Activated CD4-positive, CD25-positive, alpha-beta regulatory T cell (primary cell): ENCODE measurements around the gene C1orf232.

Source experiments
- DNase-seq, 4 experiments: peaks; one replicate each; lab custom pipeline; 2025; lab: John Stamatoyannopoulos, UW

The C1orf232 gene

DNA sequence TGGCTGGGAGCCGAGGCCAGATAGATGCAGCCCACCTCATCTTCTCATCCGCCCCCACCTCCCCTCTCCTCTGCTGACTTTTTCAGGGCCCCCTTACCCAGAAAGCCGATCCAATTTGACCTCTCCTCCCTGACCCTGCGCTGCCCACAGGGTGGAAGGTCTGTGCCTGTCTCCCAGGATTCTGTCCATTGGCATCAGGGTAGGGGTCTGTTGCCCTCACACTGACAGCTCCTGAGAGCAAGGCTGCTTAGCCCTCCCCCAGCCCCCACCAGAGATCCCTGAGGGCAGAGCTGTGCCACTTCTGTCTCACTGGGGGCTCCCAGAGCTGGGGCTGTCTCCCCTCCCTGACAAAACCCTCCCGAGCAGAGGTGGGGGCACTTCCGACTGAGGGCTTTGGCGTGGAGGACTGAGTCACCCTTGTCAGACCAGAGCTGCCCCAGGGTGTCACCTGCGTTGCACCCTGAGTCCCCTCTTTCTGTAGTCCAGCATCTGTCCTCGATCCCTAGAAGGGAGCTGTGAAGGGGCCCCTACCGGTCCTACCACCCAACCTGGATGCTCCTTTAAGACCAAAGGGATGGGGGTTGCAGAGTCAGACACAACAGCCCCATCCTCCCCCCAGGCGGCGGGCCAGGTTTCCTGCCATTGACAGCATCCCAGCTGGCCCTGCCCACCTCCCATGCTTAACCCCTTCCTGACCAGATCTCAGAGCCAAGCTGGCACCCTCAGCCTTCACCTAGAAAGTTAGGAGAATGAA lies 12.3 kb downstream of the C1orf232 start:
- no peak for DNase-seq

DNA sequence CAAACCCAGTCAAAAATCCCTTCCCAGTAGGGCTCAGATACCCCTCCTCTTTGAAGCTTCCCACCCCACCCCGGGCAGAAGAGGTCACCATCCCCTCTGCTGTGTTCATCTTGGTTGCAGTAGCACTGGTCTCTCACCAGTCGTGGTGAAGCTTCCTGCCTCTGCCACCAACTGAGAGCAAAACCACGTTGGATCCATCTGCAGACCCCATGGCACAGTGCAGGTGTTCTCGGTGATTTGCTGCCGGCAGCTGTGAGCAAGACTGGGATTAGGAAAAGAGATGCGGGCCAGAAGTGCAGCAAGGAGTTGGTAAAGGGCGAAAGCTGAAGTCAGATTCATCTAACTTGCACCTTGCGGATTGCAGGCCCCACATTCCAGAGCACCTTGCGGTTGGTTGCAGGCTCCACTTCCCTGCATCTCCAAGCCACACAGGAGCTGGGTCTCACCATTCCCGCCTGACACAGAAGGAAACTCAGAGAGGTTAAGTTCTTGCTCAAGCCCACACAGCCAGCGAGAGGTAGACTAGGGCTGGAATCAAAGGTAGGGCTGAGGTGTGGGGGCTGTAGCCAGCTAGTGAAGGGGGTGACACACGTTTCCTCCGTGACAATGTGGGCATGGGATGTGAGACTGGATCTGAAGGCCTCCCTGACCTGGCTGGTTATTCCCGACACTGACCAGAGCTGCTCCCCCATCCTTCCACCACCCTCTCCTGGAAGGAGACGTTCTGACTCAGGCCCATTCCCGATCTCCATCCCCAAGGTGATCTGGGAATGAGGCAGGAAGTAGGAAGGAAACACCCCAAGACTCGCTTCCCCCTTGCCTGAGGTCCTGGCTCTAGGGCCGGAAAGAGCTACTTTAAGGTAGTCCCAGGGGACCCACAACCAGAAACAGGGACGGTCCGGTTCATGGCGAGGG lies 13.1 kb downstream of the C1orf232 start:
- no peak for DNase-seq

DNA sequence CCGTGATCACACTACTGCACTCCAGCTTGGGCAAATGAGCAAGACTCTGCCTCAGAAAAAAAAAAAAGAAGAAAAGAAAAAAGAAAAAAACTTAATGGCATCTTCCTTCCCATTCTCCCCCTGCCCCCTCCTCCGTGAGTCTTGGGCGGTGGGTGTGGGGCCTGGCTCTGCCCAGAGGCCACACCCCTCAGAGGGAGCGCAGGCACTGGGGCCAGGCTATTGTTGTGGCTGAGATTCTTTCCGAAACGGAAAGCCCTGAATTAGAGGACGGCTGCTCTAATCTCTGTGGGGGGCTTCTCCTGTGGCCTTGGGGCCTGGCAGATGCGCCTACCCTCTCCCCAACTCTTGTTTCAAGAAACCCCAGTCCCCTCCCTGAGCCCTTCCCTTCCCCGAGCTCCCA lies 14.0 kb downstream of the C1orf232 start:
- DNase-seq: no peak

DNA sequence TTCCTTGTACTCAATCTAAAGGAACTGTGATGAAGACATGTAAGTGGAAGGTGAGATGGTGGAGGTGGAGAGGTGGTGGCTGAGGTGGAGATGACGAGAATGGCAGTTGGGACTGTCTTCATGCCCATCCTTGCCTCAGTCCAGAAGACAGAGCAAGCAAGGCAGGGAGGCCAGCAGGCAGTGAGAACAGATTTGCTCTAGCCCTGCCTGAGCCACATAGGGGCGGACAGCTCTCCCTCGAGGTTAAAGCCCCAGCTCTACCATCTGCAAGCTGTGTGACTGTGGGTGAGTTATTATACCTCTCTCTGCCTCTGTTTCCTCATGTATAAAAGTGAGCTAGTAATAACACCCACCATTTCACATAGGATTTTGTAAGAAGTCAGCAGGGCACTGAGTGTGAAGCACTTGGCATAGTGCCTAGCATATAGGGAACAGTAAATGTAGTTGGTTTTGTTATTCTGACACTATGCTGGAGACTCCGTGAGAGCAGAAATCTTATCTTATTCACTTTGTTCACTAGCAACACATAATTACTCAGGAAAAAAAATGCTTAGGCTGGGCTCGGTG lies 14.7 kb downstream of the C1orf232 start:
- no peak for DNase-seq

DNA sequence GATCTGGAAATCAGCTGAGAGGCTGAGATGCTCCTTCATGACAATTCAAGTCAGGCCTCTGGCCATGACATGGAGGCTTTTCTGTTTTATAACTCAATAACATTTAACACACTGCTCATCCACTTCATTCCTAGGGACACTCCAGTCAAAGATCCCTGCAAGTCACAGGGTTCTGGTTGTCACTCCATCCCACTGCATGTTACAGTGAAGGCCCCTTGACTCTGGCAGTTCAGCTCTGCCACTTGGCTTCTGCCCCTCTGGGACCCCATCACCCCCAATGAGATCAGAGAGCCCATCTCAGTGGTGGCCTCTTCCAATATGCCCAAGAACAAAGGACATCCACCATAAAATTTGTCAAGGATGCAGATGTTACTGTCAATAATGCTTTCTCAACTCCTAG lies 19.9 kb downstream of the C1orf232 start:
- no peak for DNase-seq

DNA sequence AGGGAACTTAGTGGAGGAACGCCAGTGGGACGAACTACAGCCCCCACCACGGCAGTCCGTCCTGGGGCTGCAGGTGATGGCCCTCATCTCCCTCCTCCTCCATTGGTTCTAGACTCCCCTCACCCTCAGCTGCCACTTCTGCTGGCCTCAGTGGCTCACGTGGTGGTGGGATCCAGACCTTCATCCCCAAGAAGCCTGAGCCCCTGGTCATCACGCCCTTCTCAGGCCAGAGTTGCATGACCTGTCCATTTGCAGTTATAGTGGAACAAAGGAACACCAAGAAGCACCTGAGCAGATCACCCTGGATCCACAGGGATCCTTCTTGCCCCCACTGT lies 22.8 kb downstream of the C1orf232 start:
- DNase-seq: no peak

DNA sequence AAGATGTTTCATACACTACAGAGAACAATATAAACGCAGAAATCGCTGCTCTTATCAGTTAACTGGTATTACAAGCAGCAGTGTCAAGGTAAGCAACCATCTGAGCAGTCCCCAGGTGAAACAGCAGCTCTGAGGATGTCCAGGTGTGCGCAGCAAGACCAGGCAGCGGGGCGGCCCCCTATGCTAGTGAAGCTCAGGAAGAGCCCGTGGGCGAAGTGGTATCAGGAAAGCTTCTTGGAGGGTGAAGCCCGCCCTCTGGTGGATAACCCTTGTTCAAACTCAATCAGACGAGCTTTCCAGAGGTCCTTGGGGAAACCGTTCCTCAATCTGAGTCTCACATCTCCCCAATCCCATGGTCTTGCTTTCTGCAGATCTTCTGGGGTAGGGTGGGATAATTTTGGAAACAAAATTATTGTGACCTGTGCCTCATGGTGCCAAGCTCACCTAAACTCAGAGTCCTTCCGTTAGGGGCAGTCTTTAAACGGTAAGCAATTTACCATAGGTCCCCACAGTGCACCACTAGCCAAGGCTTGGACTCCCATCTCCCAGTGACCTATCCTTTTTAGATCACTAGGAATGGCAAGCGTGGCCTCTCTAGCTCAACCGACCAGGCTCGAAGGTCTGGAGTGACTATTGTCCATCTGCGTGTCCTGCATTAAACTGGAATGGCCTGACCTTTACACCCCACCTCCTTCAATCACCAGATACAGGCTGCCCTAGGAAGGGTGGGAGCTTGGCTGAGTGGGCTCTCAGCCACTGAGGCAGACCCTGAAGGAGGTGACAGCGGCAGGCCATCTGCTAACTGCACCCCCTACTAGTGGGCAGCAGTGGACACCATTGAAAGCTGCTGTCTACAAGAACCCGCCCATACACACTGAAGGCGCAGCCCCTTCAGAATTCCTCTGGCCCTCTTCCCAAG lies 23.5 kb downstream of the C1orf232 start:
- peak; percentile 28 to 56 (median 40) for DNase-seq

DNA sequence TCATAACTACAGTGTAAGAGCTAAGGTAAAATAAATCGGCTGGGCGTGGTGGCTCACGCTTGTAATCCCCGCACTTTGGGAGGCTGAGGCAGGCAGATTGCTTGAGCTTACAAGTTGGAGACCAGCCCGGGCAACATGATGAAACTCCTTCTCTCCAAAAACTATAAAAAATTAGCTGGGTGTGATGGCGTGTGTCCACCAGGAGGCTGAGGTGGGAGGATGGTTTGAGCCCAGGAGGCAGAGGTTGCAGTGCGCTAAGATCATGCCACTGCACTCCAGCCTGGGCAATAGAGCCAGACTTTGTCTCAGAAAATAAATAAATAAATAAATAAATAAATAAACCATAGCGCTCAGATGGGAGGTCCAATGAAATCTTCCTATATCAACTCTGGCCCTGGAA lies 26.6 kb downstream of the C1orf232 start:
- no peak for DNase-seq

DNA sequence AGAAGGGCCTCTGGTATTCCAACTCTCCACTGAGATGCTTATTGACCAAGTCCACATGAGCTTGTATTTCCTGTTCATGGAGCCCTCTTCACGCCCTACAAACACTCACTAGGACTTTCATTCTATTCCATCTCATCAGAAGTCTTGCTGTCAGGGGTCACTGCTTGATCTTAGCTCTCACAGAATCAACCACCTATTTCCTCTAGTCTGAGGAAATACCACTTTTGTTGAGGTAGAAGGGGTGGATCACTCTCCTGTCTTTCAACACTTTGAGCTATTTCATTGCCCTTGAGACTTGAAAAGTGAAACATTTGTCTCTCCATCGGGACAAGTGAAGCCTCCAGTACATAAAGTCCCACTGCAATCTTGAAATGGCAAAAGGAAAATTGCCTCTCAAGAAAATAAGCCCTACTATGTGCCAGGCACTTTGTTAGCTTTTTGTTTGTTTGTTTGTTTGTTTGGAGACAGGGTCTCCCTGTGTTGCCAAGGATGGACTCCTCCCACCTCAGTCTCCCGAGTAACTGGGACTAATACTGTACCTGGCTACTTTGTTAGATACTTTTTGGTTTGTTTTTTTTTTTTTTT lies 29.7 kb downstream of the C1orf232 start:
- DNase-seq: no peak

DNA sequence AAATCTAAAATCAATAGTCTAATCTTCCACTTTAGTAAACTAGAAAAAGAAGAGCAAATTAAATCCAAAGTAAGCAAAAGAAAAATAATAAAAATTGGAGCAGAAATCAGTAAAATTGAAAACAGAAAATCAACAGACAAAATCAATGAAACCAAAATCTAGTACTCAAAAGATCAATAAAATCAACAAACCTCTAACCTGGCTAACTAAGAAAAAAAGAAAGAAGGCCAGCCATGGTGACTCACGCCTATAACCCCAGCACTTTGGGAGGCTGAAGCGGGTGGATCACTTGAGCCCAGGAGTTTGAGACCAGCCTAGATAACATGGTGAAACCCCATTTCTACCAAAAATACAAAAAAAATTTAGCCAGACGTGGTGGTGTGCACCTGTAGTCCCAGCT lies 34.3 kb downstream of the C1orf232 start:
- no peak for DNase-seq

DNA sequence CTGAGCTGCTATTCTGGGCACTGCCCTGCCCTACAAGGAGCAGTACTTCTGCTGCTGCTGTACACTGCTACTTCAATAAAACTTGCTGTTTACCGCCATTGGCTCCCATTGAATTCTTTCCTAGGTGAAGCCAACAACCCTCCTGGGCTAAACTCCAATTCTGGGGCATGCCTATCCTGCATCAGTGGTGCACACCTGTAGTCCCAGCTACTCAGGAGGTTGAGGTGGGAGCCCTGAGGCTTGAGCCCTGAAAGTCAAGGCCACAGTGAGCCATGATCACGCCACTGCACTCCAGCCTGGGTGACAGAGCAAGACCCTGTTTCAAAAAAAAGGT lies 36.0 kb downstream of the C1orf232 start:
- DNase-seq: no peak

DNA sequence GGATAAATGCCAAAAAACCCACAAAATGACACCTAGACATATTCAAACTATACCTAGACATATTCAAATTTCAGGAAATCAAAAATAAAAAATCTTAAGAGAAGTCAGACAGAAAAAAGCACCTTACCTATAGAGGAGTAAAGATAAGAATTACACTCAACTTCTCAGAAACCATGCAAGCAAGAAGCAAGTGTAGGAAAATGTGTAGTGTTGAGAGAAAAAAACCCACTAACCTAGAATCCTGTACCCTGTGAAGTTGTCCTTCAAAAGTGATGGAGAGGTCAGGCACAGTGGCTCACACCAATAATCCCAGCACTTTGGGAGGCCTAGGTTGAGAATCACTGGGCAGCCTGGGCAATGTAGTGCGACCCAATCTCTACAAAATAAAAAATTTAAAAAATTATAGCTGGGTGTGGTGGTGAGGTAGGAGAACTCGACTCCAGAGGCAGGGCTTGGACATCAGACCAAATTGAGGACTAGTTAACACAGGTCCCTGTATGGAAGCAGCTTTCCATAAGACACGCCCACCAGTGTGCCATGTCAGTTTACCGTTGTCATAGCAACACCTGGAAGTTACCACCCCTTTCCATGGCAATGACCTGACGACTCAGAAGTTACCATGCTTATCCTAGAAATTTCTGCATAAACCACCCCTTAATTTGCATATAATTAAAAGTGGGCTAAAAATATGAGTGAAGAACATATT lies 36.5 kb downstream of the C1orf232 start:
- no peak for DNase-seq

DNA sequence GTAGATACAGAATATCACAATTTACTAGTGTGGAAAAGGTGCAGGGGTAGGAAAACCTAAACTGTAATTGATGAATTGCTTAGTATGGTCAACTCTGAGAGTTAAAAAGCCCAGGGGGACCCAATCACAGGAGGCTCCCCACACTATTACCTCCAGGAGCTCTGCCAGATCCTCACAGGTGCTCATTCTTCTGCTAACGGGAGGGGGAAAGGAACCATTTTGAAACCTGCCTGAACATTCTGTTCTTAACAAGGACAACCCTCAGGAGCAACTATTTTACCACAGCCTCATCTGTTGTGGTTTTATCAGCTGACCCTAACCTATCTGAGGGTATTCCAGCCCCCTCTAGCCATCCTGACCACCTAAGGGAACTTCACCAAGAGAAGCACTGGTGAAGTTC lies 38.1 kb downstream of the C1orf232 start:
- no peak for DNase-seq

DNA sequence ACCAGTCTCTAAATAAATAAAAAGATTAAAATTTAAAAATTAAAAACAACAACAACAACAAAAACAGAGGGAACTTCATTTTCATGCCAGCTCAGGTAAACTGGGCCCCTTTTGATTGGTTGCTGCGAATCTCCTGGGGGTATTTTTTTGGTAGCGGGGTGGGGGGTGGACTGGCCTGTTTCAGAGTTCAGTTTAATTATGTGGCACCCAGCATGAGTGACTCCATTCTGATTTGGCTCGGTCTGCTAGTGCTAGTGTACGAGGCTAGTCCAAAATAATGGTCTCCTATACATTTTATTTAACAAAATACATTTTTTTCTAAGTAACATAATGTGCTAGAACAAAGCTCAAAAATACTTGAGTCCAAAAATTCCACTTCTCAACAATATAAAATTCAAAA lies 39.0 kb downstream of the C1orf232 start:
- no peak for DNase-seq

DNA sequence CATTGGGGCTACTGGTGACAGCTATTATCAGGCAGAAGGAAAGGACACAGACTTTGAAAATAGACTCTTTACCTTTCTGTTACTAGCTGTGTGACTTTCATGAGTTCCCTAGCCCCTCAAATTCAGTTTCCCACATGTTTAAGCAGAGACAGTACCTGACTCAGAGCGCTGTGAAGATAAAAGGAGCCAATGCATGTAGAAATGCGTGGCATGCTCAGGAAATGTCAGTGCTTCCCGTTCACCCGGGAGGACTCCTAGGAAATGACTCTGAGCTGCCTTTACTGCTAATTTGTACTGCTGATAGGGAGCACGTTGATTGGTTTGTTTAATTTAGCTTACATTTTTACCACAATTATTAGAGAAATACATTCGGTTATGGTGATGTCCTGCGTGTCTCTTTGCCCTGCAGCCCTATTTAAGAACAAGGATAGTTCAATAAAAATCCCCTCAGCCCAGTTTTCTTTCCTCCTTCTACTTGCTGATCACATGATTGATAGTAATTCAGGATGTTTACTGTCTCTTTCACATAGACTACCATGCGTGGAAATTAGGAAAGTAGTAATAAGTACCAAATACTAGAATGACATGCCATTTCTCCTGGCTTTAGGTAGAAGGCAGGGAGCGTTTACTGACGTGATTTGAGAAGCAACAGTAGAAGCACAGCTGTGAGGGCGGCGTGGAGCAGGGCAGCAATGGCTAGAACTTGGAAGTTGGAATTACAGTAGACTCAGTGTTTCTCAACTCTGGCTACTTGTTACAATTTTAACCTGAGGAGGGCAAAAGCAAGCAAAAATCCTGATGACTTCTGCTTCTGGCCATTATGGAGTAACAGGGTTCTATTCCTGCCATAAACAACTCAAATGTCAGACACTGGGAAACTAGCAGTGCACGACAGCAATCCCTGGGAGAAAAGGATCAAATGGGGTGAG lies 41.3 kb downstream of the C1orf232 start:
- DNase-seq: no peak

DNA sequence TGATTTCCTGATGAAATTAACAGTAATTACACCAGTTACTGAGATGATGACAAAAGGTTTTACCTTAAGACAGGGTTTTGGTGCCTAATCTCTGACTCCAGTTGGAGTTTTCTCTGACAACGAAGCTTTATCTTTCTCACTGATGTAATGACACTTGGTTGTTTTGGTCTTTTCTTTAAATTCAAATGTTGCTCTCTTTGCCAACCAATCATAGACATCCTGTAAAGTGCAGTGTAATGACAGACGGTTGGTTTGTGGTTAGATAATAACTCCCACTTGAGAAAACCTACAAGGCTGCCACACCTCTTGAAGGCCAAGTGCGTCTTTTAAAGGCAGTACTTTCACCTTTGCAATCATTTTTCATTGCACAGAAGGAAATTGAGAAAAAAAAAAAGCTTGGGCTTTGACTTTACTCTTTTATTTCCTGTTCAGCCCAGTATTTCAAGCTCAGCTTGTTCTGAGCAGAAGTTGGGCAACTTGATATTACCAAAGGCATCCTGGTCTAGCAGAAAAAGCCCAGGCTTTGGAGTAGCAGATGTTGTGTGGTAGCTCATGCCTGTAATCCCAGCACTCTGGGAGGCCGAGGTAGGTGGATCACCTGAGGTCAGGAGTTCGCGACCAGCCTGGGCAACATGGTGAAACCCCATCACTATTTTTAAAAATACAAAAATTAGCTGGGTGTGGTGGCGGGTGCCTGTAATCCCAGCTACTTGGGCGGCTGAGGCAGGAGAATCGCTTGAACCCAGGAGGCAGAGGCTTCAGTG lies 42.3 kb downstream of the C1orf232 start:
- DNase-seq: peak in 2 of 4 experiments; percentile 9 to 26

DNA sequence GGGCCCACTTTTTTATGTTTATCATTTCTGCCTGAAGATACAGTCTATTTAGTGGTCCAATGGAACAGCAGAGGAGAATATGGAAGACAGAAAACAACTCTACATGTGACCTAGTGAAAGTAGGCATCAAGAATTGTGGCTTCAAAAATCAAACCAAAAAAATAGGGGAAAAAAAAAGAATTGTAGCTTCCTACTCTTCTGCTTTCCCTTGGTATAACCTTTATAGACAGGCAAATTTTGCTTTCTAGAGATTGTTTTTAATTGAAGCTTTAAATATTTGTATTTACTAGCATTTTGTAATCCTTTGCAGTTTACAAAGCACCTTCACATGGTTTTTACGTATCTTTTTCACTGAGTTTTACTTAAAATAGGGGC lies 42.8 kb downstream of the C1orf232 start:
- no peak for DNase-seq

DNA sequence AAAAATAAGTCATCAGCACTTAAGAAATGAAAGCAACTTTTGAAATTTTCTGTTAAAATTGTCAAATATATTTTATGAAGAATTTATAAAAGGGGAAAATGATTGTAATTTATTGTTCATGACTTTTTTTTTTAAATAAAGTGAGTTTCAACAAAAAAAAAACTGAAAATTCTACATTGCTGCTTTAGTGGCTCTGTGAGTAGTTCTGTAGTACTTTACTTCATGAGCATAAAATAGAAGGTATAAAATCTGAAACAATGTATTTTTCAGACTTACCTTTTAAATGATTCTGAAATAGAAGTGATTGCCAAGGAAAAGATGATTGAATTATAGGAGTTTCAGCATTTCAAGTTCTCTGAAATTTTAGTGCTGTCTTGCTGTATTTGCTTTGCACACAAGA lies 43.4 kb downstream of the C1orf232 start:
- DNase-seq: no peak
